Stimulated activated naive CD8-positive, alpha-beta T cell treated with anti-CD3 and anti-CD28 coated beads, Interleukin-15, Interleukin-2, amounts not matched to agents 100 ng/mL and 50 ng/mL, for 24 hours (primary cell): ENCODE results near the gene PLXNC1.

Experiments used
- H3K27ac Mint-ChIP-seq: one replicate; pipeline ENCODE4 v1.8.0; 2021; ENCODE audit warnings: mild to moderate bottlenecking, mixed read lengths
- H3K27me3 Mint-ChIP-seq: one replicate; pipeline ENCODE4 v1.8.0; 2021; ENCODE audit warnings: mixed read lengths
- H3K36me3 Mint-ChIP-seq: one replicate; pipeline ENCODE4 v1.8.0; 2021; ENCODE audit warnings: low read depth, mixed read lengths
- H3K4me1 Mint-ChIP-seq: one replicate; pipeline ENCODE4 v1.8.0; 2021; ENCODE audit warnings: low read depth, mixed read lengths
- H3K4me3 Mint-ChIP-seq: one replicate; pipeline ENCODE4 v1.8.0; 2021; ENCODE audit warnings: mild to moderate bottlenecking, mixed read lengths
- H3K9me3 Mint-ChIP-seq: one replicate; pipeline ENCODE4 v1.8.0; 2021; ENCODE audit warnings: mixed read lengths

The PLXNC1 gene

DNA sequence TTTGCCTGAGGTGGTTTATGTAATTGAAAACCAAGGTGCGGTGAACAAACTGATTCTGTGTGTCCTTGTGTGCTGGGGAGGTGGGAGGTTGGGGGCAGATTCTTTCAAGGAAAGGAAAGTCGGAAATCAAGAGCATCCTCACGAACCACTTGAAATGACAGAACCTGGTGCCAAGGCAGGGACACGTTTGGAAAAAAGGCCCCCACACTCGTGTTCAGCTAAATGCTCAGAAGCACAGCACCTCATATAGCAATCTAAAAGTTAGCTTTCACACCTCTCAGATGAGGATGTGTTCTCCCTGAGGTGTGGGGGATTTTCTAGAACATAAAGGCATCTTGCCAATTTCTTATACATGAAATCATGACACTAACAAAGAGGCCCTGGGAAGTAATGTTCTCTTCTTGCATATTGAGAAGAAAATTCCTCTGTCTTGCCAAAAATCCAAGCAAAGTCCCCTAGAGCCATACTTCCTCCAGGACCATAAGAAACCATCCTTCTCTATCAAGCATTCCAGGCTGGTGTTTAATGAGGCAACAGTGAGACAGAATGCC lies 119.6 kb downstream of the PLXNC1 start:
- H3K27ac Mint-ChIP-seq: peak overlapping the region; percentile 49
- no peaks in the 10 kb centered on the region for H3K27me3 Mint-ChIP-seq
- peaks cover 35% of the 10 kb centered on the region for H3K36me3 Mint-ChIP-seq
- H3K4me1 Mint-ChIP-seq: peaks cover 84% of the 10 kb centered on the region
- H3K4me3 Mint-ChIP-seq: peak overlapping the region; percentile 33
- H3K9me3 Mint-ChIP-seq: no peaks in the 10 kb centered on the region

DNA sequence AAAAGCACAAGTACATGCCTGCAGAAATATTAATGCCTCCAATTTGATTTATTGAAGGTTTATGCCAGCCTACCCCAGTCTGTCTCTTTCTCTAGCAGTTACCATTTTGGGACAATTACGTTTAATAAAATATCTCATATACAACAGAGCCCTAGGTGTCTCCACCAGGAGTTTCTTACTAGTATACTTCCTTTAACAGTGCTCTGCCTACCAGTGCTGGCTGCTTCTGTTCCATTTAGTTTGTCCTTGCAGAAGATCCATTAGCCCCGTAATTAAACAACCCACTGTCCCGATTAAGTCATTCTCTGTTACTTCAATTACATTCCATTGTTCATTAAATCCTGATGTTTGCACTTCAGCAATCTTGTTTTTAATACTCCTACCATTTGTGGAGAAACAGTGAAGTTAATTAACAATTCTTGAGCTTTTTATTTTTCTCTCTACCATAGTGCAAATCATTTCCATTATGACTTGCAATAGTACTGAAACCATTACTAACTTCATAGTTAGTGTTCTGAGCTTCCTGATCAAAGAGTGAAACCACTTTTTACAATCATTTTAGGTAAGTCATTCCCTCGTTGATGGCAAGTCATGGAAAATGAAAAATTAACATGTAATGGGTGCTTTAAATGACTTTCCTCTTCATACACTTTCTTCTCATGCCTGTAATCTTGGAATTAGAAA lies 121.1 kb downstream of the PLXNC1 start:
- Mint-ChIP-seq H3K4me3 (no peak overlapping the region), H3K9me3 (no peaks in the 10 kb centered on the region), H3K4me1 (peaks cover 70% of the 10 kb centered on the region), H3K27ac (peak overlapping the region; percentile 50), H3K36me3 (peaks cover 37% of the 10 kb centered on the region), H3K27me3 (no peaks in the 10 kb centered on the region)

DNA sequence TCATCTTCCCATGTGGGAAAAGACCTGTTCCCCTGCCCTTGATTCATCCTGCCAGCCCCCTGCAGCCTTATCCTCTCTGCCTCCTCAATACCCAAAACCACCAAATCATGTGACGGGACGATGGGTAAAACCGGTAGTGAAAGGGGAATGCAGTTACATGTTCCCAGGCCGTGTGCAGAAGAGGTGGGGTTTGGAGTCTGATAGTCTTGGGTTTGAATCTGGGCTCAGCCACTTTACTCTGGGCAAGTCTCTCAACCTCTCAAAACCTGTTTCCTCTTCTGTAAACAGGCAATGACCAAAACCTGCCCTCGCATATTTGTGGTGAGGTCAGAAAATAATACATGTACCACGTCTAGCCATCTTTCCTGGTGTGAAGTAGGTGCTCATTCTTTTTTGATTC lies 123.0 kb downstream of the PLXNC1 start:
- Mint-ChIP-seq H3K27me3 (no peaks in the 10 kb centered on the region), H3K27ac (no peak overlapping the region), H3K4me1 (peaks cover 59% of the 10 kb centered on the region), H3K36me3 (peaks cover 30% of the 10 kb centered on the region), H3K4me3 (no peak overlapping the region), H3K9me3 (no peaks in the 10 kb centered on the region)

DNA sequence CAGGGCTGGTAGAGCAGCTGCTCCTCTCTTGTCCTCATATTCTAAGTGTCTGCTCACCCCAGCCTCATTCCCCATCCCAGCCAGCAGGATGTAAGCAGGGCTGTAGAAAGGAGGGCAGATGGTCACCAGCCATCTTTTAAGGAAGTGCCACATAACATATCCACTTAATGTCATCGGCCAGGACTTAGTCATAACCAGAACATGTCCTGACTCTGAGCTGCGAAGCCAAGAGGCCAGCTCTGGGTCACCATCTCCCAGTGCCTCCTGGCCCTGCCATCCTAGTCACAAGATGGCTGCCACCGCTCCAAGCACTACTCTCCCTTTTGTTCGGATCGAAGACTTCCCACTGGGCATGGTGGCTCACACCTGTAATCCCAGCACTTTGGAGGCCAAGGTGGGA lies 123.9 kb downstream of the PLXNC1 start:
- no peaks in the 10 kb centered on the region for H3K27me3 Mint-ChIP-seq
- peaks cover 22% of the 10 kb centered on the region for H3K36me3 Mint-ChIP-seq
- peaks cover 50% of the 10 kb centered on the region for H3K4me1 Mint-ChIP-seq
- H3K27ac Mint-ChIP-seq: no peak overlapping the region
- H3K9me3 Mint-ChIP-seq: no peaks in the 10 kb centered on the region
- H3K4me3 Mint-ChIP-seq: no peak overlapping the region

DNA sequence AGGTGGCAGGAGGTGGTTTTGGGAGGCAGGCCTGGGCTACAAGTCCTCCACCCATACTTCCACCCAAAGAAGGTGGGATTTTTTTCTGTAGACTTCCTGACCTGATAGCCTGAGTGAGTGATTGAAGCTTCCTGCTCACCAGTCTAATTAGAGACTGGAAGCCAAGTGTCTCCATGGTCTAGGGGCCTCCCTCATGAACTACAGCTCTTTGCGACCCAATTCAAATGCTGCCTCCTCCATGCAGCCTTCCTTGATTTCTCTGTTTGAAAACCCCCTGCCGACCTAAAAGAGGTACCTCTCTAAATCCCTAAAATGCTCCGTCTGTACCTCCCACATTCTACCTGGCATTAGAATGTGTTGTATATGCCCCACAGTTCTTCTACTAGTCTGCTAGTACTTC lies 124.9 kb downstream of the PLXNC1 start:
- peaks cover 40% of the 10 kb centered on the region for H3K4me1 Mint-ChIP-seq
- no peaks in the 10 kb centered on the region for H3K27me3 Mint-ChIP-seq
- no peak overlapping the region for H3K27ac Mint-ChIP-seq
- H3K9me3 Mint-ChIP-seq: no peaks in the 10 kb centered on the region
- peaks cover 21% of the 10 kb centered on the region for H3K36me3 Mint-ChIP-seq
- no peak overlapping the region for H3K4me3 Mint-ChIP-seq

DNA sequence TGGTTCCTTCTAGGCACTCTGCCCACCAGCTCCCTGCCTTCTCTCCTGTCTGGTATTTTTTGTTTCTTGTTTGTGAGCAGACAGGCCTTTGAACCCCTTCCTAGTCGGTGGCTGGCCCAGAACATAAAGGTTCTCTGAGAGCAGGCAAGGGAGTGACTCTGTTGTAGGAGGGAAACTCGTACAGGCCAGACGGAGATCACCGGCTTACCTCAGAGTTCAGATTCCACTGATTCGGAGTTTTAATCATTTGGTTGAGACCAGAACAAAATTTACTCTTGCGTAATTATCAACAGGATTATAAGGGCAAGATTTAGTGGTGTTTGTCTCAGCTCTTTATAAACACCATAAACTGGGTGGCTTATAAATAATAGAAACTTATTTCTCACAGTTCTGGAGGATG lies 128.3 kb downstream of the PLXNC1 start:
- Mint-ChIP-seq H3K36me3 (peaks cover 28% of the 10 kb centered on the region), H3K4me3 (no peak overlapping the region), H3K4me1 (peaks cover 8% of the 10 kb centered on the region), H3K27ac (no peak overlapping the region), H3K27me3 (no peaks in the 10 kb centered on the region), H3K9me3 (no peaks in the 10 kb centered on the region)

DNA sequence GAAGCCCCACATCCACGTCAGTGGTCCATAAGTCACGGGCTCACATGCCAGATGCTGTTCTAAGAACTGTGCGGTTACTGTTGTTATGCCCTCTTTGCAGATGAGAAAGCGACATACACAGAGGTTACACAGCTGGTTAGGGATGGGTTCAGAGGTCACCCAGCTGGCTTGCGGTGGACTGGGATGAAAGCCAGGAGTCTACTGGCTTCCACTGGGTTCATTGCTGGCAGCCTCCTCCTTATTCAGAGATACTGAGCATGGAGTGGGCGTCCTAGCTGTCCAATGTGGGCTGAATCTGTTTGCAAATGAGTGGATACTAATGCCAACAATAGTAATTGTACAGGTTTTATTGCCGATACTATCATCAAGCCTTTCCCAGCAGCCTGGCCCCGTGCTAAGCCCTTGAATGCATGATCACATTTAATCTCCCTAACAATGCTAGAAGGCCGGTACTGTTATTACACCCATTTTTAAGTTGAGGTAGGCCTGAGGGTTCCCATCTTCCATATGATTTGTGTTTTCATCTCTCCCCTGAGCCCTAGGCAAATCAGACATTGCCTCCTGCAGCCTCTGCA lies 129.1 kb downstream of the PLXNC1 start:
- Mint-ChIP-seq H3K9me3 (no peaks in the 10 kb centered on the region), H3K27ac (no peak overlapping the region), H3K36me3 (peaks cover 30% of the 10 kb centered on the region)

DNA sequence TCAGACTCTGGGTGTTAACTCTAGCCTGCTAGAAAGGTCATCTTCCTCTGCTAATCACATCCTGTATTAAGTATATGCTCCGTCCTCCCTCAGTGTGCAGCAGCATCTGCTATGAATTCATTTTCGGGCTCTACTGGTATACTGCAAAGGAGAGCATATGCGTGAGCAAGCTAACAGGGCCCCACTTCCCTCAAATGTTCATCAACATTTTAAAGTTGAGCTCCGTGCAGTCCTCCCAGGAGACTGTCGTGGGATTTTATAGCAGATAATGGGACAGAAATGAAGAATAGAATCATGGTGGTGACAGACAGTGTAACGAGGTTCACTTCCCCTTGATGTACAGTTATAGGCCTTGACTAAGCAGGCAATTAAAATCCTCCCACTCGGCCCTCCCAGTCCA lies 131.7 kb downstream of the PLXNC1 start:
- Mint-ChIP-seq H3K9me3 (no peaks in the 10 kb centered on the region), H3K27me3 (no peaks in the 10 kb centered on the region), H3K27ac (no peak overlapping the region), H3K36me3 (peaks cover 41% of the 10 kb centered on the region), H3K4me3 (no peak overlapping the region), H3K4me1 (peaks cover 22% of the 10 kb centered on the region)

More for the DNA sequence above, 129.1 kb downstream of the PLXNC1 start:
- Mint-ChIP-seq H3K27me3 (no peaks in the 10 kb centered on the region), H3K4me3 (no peak overlapping the region), H3K4me1 (peaks cover 10% of the 10 kb centered on the region)

DNA sequence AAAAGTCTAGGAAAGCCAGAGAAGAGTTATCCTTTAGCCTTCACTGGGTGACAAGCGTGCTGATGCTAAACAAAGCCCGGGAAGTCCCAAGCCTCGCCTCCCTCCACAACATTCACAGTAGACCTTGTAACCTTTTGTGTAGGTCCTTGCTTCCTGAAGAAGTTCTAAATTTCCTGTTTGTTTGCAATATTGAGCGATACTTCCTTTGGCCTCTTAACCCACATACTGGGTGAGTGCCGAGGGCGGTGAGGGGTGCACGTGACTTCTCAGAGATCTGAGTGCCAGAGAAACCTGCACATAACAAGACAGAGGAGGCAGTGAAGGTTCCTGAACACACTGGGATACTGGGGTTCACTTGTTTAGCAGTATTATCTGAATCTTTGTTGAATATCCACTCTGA lies 134.3 kb downstream of the PLXNC1 start:
- no peaks in the 10 kb centered on the region for H3K9me3 Mint-ChIP-seq
- H3K27me3 Mint-ChIP-seq: no peaks in the 10 kb centered on the region
- H3K4me1 Mint-ChIP-seq: peaks cover 22% of the 10 kb centered on the region
- no peak overlapping the region for H3K4me3 Mint-ChIP-seq
- peak overlapping the region; percentile 56 for H3K27ac Mint-ChIP-seq
- H3K36me3 Mint-ChIP-seq: peaks cover 44% of the 10 kb centered on the region

DNA sequence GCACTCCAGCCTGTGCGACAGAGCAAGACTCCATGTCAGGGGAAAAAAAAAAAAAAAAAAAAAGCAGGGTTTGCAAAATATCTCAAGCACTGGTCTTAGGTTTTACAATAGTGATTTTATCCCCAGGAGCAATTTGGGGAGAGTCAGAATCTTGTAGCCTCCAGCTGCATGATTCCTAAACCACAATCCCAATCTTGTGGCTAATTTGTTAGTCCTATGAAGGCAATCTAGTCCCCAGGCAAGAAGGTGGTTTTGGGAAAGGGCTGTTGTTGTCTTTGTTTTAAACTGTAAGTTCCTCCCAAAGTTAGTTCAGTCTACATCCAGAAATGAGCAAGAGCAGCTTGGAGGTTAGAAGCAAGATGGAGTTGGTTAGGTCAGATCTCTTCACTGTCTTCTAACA lies 135.7 kb downstream of the PLXNC1 start:
- no peaks in the 10 kb centered on the region for H3K27me3 Mint-ChIP-seq
- peaks cover 22% of the 10 kb centered on the region for H3K4me1 Mint-ChIP-seq
- H3K4me3 Mint-ChIP-seq: no peak overlapping the region
- peaks cover 48% of the 10 kb centered on the region for H3K36me3 Mint-ChIP-seq
- H3K9me3 Mint-ChIP-seq: no peaks in the 10 kb centered on the region
- no peak overlapping the region for H3K27ac Mint-ChIP-seq

DNA sequence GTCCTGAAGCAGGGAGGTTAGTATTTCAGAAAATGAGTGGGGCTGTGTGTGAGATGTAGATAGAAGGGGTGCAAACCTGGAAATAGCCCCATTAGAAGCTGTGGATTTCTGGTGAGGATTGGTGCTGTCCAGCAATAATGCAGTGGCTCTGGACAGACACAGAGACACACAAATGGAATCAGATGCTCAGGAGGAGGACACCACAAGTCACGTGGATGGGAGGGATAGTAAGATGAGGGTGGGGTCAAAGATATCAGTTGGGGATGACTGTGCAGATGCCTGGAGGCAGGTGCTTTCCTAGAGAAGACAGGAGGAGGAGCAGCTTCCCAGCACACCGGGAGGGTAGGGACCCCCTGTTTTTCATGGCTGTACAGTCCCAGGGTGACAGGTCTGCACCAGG lies 136.5 kb downstream of the PLXNC1 start:
- H3K4me1 Mint-ChIP-seq: peaks cover 22% of the 10 kb centered on the region
- H3K9me3 Mint-ChIP-seq: no peaks in the 10 kb centered on the region
- H3K27me3 Mint-ChIP-seq: no peaks in the 10 kb centered on the region
- peaks cover 51% of the 10 kb centered on the region for H3K36me3 Mint-ChIP-seq
- no peak overlapping the region for H3K4me3 Mint-ChIP-seq
- H3K27ac Mint-ChIP-seq: no peak overlapping the region

DNA sequence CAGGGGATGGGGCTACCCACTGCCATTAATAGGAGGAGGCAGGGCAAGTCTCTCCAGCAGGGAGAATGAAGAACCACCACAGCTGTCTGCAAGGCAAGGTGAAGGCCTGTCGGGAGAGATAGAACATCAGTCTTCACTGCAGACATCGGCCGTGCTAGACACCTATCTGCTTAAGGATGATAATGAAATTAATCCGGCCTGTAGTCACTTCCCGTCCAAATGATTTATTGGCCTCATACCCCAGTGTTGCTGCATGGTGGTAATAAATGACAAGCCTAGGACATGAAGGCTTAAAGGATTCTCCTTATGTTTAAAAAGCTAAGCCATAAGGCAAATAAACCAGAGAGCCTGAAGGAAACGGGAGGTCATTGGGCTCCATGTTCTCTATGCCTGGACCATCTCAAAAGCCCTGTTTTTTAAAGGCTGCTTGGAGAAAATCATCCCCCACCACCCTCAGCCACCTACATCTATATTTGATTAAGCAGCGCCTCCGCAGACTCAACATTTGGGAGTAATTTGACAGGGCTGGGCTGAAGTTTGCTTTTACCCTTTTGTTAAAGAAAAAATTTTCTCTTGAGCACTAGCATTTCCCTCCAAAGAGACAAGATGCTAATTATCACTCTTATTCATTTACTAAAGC lies 137.7 kb downstream of the PLXNC1 start:
- Mint-ChIP-seq H3K4me1 (peaks cover 22% of the 10 kb centered on the region), H3K27me3 (no peaks in the 10 kb centered on the region), H3K36me3 (peaks cover 50% of the 10 kb centered on the region), H3K4me3 (no peak overlapping the region), H3K9me3 (no peaks in the 10 kb centered on the region), H3K27ac (no peak overlapping the region)

DNA sequence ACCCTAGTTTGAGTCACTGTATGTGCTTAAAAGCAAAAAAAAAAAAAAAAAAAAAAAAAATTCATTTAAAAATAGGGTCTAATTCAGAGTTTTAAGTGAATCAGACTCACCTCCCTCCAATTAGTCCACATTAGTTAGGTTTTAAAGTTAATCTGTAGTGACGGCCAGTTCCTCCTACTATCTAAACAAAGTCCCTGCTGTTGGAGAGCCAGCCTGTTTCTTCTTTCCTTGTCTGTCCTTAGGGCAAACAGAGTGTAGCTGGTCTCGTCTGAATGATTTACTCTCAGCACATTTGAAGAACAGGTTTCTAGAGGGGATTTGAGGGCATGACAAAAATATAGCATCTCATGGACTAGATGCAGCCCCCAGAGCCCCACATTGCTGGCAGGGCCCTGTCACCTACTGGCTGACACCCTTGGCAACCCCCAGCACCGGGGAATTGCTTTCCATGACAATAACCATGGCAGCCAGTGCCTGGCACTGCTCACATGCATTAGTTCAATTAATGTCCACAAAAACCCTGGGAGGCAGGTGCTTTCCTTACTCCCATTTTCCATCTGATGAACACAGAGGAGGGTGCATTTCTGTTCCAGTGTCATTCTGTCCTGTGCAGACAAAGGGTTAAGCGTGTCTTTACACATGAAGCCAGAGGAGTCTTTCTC lies 138.3 kb downstream of the PLXNC1 start:
- H3K36me3 Mint-ChIP-seq: peaks cover 50% of the 10 kb centered on the region
- H3K27ac Mint-ChIP-seq: no peak overlapping the region
- H3K4me1 Mint-ChIP-seq: peaks cover 20% of the 10 kb centered on the region
- H3K4me3 Mint-ChIP-seq: no peak overlapping the region
- H3K9me3 Mint-ChIP-seq: no peaks in the 10 kb centered on the region
- no peaks in the 10 kb centered on the region for H3K27me3 Mint-ChIP-seq

DNA sequence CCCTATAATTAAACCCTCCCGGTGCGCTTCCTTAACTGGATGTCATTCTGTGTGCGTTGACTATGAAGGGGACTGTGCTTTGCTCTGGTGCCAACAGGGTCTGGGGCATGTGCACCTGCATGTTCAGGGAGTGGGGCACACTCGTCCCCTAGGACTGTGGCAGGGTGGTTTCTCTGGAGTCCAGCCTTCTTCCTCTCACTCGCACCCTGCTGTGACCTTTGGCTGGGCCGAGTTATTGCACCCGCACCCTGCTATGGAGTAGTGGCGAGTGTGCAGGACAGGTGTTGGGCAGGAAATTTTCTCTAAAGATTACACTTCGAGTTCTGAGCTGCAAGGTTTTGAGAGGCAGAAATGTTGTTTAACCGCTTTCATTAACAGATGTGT lies 138.9 kb downstream of the PLXNC1 start:
- Mint-ChIP-seq H3K27ac (no peak overlapping the region), H3K9me3 (no peaks in the 10 kb centered on the region), H3K4me3 (no peak overlapping the region), H3K4me1 (peaks cover 15% of the 10 kb centered on the region), H3K36me3 (peaks cover 50% of the 10 kb centered on the region), H3K27me3 (no peaks in the 10 kb centered on the region)
